Chondrocyte (in vitro differentiated cells): ENCODE data around the gene RMI2. TPM values are rescaled to one million over a fixed set of nuclear protein-coding genes. Genes with fewer than 3 reads are reported as not detected.

Experiments used
- DNase-seq: peaks from one replicate; pipeline ENCODE4 v3.0.0; 2021; ENCODE audit warnings: mixed read lengths, low spot score
- H3K27ac Mint-ChIP-seq: one replicate; pipeline ENCODE4 v1.8.0; 2021; ENCODE audit warnings: mild to moderate bottlenecking, moderate library complexity, mixed read lengths; ENCODE audit not compliant: unreplicated experiment
- H3K27me3 Mint-ChIP-seq: 2 replicates; pipeline ENCODE4 v1.8.0; 2021; ENCODE audit warnings: low read depth, mixed read lengths
- H3K36me3 Mint-ChIP-seq: 2 replicates; pipeline ENCODE4 v1.8.0; 2021; ENCODE audit warnings: low read depth, mixed read lengths
- H3K4me1 Mint-ChIP-seq: 2 replicates; pipeline ENCODE4 v1.8.0; 2021; ENCODE audit warnings: low read depth, mild to moderate bottlenecking, mixed read lengths
- H3K4me3 Mint-ChIP-seq: one replicate; pipeline ENCODE4 v1.8.0; 2021; ENCODE audit warnings: mild to moderate bottlenecking, moderate library complexity, mixed read lengths; ENCODE audit not compliant: unreplicated experiment
- H3K9me3 Mint-ChIP-seq: 2 replicates; pipeline ENCODE4 v1.8.0; 2021; ENCODE audit warnings: low read depth, mixed read lengths
- CTCF ChIP-seq: fragments of 200-600 bp; sonication (generic); IDR thresholded peaks from 2 replicates; pipeline ENCODE4 v1.5.0; 2021; ENCODE audit warnings: antibody characterized with exemption, mild to moderate bottlenecking, moderate library complexity
- total RNA-seq: library from RNA; stranded (reverse); gene quantifications from 3 replicates; pipeline ENCODE4 v1.2.1, GENCODE V29; 2021

Gene RMI2
- total RNA-seq, 1 donor from 2014 or later: 1.6 TPM

GRCh38 chr16:11354407-11354732 lies 9.1 kb downstream of the RMI2 start:
- Mint-ChIP-seq H3K36me3 (no peaks in the 10 kb centered on the region), H3K27me3 (no peaks in the 10 kb centered on the region), H3K27ac (no peak overlapping the region), H3K4me1 (peaks cover 54% of the 10 kb centered on the region), H3K9me3 (no peaks in the 10 kb centered on the region), H3K4me3 (no peak overlapping the region)
- no peak for TF ChIP-seq CTCF
- DNase-seq: no peak

DNA sequence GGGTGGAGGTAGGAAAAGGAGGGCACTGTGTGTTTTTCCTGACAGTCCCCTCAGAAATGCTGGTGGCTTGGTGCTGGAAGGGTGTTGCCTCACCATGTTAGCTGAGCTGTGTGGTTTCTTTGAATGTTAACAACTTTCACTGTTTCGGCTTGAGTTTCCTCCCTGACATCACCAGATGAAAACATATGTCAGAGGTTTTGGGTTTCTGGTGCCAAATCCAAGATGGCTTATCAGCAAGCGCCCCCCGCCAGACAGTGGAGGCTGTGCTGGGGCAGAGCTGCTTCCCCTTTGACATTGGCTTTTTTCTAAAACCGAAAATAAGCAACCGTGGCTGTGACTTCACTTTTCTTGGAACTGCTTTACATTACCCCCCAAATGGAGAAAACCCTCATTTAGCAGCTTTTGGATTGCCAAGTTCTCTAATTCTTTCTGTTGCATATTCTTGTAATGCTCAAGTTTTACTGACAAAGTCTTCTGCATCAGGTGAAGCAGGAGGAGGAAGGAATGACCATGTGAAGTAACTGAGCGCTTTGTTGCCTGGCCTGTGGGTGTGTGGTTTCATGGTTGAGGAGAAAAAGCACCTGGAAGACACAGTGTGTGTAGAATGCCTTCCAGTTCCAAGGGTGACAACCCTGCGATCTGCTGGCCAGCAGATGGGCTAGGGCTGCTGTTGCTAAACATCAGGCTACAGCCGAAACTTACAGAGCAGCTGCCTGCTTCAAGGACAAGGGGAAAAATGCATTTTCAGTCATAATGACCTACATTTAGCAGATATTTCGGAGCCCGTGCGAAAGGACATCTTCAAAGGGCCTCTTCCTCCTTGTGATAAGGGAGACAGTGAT lies 9.7 kb downstream of the RMI2 start:
- no peak for DNase-seq
- H3K27ac Mint-ChIP-seq: no peak overlapping the region

DNA sequence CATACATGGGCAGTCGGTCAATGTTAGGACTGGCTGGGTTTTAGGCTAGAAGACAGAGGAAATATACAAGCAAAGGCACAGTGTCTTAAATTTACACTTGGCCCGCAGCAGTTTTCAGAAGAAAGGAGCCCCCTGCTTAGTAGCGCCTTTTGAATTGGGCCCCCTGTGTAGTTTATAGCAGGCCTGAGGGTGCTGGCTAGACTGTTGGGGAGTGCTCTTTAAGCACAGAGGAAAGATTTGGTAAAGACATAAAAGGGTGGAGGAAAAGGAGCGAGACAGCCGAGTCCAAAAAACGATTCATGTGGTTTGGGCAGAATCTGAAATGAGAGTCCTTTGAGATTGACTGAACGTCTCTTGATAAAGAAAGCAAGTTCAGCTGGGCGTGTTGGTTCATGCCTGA lies 10.6 kb downstream of the RMI2 start:
- Mint-ChIP-seq H3K27ac (no peak overlapping the region), H3K27me3 (no peaks in the 10 kb centered on the region), H3K9me3 (no peaks in the 10 kb centered on the region), H3K36me3 (no peaks in the 10 kb centered on the region), H3K4me3 (no peak overlapping the region), H3K4me1 (peaks cover 48% of the 10 kb centered on the region)
- no peak for DNase-seq
- TF ChIP-seq CTCF: no peak

More for the DNA sequence above, 9.7 kb downstream of the RMI2 start:
- Mint-ChIP-seq H3K27me3 (no peaks in the 10 kb centered on the region), H3K4me3 (no peak overlapping the region), H3K4me1 (peaks cover 53% of the 10 kb centered on the region), H3K36me3 (no peaks in the 10 kb centered on the region), H3K9me3 (no peaks in the 10 kb centered on the region)
- no peak for TF ChIP-seq CTCF

GRCh38 chr16:11356573-11357331 lies 11.5 kb downstream of the RMI2 start:
- DNase-seq: peak; percentile 69
- no peaks in the 10 kb centered on the region for H3K27me3 Mint-ChIP-seq
- TF ChIP-seq CTCF: peak; percentile 84
- no peaks in the 10 kb centered on the region for H3K36me3 Mint-ChIP-seq
- no peaks in the 10 kb centered on the region for H3K9me3 Mint-ChIP-seq
- H3K4me1 Mint-ChIP-seq: peaks cover 49% of the 10 kb centered on the region
- no peak overlapping the region for H3K4me3 Mint-ChIP-seq
- peak overlapping the region; percentile 45 for H3K27ac Mint-ChIP-seq

DNA sequence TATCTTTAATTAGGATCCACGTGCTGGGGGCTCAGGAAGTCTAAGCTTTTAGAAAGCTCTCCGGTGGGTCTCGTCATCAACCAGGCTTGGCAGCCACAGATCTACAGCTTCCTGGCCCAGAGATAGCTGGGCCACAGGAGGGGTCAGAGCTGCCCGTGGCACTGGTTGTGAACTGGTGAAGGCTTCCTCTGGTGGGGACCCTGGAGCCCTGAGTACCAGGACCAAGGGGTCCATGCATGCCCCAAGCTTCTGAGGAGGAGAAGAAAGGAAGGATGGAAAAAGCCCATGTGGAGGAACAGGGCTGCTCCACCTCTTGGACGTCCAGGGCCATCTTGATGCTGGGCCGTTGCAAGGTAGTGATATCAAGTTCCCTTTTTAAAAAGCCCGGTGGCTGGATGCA lies 13.3 kb downstream of the RMI2 start:
- no peaks in the 10 kb centered on the region for H3K36me3 Mint-ChIP-seq
- TF ChIP-seq CTCF: no peak
- H3K27ac Mint-ChIP-seq: peak overlapping the region; percentile 27
- H3K9me3 Mint-ChIP-seq: no peaks in the 10 kb centered on the region
- peaks cover 59% of the 10 kb centered on the region for H3K4me1 Mint-ChIP-seq
- H3K27me3 Mint-ChIP-seq: no peaks in the 10 kb centered on the region
- H3K4me3 Mint-ChIP-seq: no peak overlapping the region
- peak; percentile 55 for DNase-seq
